Activated T-cell treated with anti-CD3 and anti-CD28 coated beads for 4 hours (primary cell): ENCODE results near the gene ZNF267.
"Not testable (repeated sequence)": the region's sequence is repeated elsewhere in the genome, so short reads cannot be mapped to it uniquely, and the experiment has no call there.

ENCODE experiments used
- DNase-seq: peaks from one replicate; pipeline ENCODE4 v3.0.0-alpha.2; 2020

ZNF267 gene

GRCh38 chr16:31873556-31874365, at the start of gene ZNF267:
TSS of gene ZNF267 (plus strand) at chr16:31873807. CDS start at chr16:31873967, 160 bp downstream.
- peak; percentile 90 for DNase-seq

- no peak for DNase-seq
Observed at GRCh38 chr16:31833047-31833446, 40.6 kb upstream of the ZNF267 start.

GRCh38 chr16:31836396-31836795, 37.2 kb upstream of the ZNF267 start:
- not testable (repeated sequence) for DNase-seq

DNA sequence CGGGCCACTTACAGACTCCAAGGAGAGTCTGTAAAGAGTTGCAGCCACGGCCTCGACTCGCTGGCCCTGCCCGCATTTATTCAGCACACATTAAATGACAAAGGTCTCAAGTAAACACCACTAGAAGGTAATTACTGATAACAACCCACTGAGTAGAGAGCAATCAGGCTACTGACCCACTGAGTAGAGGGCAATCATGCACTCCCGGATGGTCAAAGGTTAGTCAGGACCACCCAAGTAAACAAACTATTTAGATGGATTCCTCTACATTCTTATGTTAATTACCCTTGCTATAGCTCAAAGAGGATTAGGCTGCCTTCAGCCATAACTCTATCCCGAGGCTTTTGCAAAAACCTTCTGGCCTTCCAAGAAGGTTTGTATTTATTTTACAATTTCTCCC, 30.7 kb upstream of the ZNF267 start:
- no peak for DNase-seq

DNA sequence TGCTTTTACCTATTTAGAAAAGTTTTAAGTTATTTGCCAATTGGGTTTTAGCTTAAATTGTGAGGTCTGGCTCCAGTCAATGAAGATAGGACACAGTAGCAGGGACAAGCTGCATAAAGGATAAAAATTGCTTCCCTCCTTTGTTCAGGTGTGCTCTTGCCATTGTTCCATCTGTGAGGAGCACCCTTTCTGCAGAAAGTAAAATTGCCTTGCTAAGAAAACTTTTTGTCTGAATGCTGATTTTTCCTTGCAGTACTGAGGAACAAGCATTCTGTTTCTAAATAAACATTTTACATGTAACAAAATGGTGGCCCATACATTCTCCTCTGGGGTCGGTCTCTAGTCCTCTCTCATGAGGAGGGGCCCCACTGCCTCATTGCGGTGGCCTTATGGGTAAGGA, 25.0 kb upstream of the ZNF267 start:
- DNase-seq: not testable (repeated sequence)

DNA sequence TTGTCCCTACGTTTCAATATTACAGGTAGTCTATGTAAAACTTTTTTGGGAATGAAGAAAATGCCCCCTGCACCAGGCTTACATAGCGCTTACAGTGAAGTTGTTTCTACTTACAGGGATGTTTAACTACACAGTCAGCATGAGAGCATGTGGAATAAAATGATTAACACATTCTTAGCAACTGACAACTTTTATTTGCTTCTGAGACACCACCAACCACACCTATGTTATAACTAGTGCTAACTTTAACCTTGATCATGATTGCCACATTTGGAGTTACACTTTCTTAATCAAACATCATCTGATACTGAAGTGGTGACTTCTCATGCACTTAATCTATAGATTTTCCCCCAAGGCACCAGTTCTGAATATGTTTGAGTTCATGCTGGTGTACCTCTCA, 20.3 kb upstream of the ZNF267 start:
- DNase-seq: no peak

GRCh38 chr16:31860508-31860907, 13.1 kb upstream of the ZNF267 start:
- DNase-seq: no peak

DNA sequence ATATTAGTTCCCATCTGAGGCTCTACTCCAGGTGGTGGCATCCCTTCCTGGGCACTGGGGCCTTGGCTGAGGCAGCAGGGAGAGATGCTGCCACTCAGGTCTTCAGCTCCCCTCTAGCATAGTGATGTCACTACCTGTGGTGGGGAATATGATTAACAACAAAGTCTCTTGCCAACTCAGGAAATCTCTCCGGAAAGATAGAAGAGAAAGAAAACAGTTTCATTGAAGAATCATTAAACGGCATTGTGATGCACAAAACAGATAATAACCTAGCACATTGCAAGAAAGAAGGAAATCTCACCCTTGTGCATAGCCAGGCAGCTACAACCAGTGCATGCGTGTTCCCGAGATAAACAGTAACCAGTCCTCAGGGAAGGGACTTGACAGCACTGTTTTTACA, 12.2 kb upstream of the ZNF267 start:
- no peak for DNase-seq

DNA sequence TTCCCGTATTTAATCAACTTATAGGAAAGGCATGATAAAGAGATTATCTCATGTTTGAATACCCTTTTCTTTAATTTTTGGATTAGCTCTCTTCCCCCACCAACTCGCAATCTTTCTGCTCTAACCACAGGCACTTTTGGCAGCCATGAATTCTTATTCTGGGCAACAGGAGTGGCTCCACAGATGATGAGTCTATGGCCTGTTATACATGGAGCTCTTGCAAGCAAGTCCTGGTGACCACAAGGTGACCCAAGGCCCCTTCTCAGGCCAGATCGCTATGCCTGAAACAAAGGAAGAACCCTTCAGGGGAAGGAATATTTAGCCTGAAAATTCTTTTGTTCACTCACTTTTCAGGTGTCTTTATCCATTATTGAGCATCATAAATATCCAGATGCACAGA, 10.8 kb upstream of the ZNF267 start:
- DNase-seq: no peak

GRCh38 chr16:31868164-31868563, 5.4 kb upstream of the ZNF267 start:
- no peak for DNase-seq

- DNase-seq: peak; percentile 80
Observed at GRCh38 chr16:31868691-31869167, 4.9 kb upstream of the ZNF267 start.

DNA sequence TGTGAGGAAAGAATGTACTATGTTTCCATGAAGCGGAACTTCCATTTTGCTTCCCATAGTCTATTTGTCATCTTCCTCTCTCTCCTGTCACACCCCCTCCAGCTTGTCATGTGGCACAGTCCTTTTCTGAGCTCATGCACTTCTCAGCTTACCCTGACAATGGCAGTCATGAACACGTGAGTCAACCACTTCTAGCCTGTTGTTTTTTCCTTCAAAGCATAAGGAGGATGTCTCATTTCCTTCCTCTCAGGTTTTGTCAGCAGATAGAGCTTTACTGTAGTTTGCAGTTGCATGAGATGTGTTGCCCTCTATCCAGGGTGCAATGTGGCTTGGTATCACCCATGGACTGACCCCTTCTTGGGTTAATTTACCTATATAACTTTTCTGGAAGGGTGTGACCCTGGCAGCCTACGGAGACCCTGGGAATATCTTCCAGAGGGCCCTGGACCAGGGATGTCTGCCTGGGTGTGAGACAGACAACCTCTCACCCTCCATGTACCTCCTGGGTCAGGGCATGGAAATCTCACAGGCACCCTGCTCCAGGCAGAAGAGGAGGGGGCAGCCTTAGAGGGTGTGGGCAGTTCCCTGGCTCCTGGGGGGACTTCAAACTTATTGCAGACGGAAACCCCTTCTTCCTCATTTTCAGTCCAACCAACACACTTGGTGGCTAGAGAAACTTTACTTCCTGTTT, 4.0 kb upstream of the ZNF267 start:
- peak; percentile 65 for DNase-seq

- no peak for DNase-seq
Observed at GRCh38 chr16:31870809-31871208, 2.8 kb upstream of the ZNF267 start.

GRCh38 chr16:31871510-31871909, 2.1 kb upstream of the ZNF267 start:
- no peak for DNase-seq

DNA sequence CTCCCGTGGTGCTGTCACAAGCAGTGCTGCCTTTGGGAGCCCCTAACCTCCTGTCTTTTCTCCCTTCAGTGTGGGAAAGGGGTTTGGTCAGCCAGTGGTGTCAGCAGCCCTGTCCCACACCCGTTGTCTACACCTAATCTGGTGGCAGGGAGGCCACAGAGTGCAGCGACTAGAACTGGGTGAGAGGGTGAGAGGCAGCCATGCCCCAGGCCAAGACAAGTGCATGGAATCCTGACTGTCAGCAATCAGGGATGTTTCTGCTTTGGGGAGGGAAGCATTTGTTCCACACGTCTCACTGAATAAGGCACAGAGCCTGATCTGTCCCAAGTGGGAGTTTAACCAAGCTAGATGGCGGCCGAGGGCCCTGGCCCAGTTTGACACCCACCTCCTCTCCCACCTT, 1.4 kb upstream of the ZNF267 start:
- no peak for DNase-seq

DNA sequence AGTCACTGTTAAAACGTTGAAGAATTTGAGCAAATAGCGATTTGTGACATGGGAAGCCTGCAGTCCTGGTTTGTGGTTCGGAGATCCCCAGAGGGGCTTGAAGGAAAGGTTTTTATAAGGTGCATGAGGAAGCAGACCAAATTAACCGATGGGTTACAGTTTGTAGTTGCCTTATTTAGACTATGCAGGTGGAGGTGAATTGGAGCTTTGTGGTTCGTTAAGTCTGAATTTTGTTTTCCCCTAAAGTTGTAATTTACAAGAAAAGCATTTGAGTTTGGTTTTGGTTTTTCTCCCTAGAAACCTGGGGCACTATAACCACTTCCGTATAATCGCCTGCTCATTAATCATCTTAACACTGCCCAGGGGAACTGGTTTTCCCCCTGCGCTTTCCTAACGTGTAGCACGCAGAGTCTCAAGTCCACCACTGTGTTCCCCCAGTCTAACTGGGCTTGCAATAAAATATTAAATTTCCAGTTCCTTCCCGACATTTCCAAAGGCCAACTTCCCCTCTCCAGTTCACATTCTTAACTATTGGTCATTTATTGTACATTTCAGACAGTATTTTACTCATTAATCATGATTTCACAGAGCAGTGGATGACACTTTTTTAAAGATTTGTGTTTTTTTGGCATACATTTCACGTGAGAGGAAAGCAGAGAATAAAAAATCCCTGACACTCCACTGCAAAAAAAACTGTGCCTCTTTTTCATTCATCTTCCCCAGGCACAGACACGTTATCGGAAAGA, 932 bp downstream of the ZNF267 start:
- DNase-seq: no peak

DNA sequence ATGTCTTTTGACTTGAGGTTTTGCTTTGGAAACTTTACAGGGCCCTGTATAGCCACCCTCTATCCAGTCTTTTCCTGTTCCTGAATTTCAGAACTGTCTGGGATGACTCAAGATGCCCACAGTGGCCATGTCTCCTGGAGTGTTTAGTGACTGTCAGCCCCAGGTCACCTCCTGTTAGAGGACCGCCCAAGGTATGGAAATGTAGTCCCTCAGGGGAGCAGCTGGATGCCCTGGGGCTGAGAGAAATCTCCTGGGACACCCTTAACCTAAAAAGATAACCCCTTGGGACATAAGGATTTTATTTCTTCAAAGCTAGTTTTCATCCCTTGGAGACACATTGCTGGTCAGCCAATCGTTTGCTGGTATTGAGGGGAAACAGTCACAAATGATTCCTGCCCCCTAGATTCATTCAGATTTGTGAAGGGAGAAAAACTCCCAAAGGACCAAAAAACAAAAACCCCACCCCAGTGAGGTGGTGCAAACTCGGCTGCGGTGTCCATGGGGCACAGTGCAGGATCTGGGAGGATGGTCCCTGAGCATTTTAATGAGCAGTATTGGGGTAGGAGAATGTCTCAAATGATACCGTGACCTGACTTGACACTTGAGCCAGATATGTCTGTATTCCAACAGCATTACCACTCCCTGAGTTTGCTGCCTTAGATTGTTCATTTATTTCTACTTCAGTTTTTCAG, 1.7 kb downstream of the ZNF267 start:
- DNase-seq: no peak

DNA sequence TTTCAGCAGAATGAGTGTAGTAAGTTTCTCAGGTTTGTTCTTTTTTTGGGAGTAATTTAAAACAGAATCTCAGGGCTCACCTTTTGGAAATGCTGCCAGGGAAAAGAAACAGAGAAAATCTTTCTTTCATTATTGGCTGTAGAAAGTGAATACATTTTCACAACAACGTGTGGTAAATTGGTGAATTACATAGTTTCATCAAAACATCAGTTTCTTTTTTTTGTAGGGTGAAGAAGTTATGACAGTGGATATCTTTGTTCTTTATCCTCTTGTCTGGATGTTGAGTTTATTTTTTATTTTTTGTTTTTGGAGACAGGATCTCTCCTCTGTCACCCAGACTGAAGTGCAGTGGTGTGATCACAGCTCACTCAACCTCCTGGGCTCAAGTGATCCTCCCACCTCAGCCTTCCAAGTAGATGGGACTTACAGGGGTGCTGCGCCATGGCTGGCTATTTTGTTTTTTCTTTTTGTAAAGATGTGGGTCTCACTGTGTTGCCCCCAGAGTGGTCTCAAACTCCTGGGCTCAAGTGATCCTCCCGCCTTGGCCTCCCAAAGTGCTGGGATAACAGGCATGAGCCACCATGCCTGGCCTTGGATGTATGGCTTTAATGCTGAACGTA, 2.4 kb downstream of the ZNF267 start:
- DNase-seq: no peak

DNA sequence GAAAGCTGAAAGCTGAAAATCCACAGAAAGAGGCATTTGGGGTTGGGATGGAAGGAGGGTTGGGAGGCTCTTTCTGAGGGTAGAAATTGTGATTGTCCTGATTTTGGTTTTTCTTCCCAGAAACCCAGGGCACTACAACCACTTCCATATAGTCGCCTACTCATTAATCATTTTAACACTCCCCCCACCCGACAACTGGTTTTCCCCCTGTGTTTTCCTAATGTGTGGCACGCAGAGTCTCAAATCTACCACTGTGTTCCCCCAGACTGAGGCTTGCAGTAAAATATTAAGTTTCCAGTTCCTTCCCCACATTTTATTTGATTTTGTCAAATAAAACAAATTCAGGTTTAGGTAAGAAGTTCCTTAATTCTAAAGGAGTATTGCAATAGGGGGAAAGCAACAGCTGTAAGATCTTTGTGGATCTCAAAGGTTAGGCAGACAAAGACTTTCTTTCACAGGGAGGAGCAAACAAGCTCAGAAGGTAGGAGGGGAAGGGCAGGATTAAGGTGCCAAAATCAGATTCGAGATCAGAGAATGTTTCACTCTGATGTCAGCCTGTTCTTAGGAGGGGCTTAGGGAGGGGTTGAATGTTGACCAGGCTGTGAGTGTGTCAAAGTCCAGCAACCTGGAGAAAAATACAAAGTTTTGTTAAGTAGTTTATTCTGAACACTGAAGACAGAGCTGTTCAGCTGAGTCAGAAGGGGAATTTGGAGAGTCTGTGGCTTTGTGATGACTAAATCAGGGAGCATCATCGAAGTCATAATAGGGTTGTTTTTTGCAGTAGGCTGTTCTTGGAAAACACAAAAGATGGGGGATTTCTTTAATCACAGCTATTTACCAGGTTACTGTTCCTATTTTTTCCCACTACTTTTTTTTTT, 3.6 kb downstream of the ZNF267 start:
- DNase-seq: no peak

GRCh38 chr16:31877876-31878642, 4.5 kb downstream of the ZNF267 start:
- DNase-seq: no peak

DNA sequence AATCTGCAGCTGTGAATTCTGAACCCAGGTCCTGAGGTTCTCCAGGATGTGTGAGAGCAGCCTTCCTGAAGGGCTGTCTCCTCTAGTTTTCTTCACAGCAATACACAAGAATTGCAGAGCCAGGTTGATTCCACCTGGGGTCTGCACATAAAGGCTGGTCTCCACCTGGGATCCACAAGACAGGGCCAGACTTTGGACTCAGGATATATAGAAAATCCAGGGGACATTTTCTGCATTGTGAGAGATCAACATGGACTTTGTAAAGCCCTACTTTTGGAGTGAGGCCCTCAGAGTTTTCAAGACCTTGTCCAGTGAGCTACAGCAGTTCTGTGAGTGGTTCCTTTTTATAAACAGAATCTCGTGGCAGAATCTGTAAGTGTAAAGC, 6.3 kb downstream of the ZNF267 start:
- DNase-seq: no peak
